Right lobe of liver (tissue), 6 donors: ENCODE results near the gene ANO4. TPM values are rescaled to one million over a fixed set of nuclear protein-coding genes. Genes with fewer than 3 reads are reported as not detected.

Source experiments
- ATAC-seq, 4 donors: fragments of 200-7000 bp; cut with Tn5 transposase; one replicate each; pipeline ENCODE4 v1.9.1; 2020; ENCODE audit warnings: mild to moderate bottlenecking in 4 of 4, moderate library complexity in 4 of 4
- DNase-seq, 3 donors: peaks; one replicate each; pipeline ENCODE4 v3.0.0-alpha.2; 2020
- H3K27ac ChIP-seq, 3 donors: fragments of 200-600 bp; one replicate each; pipeline ENCODE4 v1.8.0; 2022
- H3K27me3 ChIP-seq, 2 donors: fragments of 200-600 bp; one replicate each; pipeline ENCODE4 v1.8.0; 2022
- H3K36me3 ChIP-seq, 4 donors: fragments of 200-600 bp; sonication (generic) in 1 of 4; one replicate each; pipeline versions ENCODE4 v1.5.1 to v1.8.0; 2017 to 2022; ENCODE audit warnings: control low read depth in 1 of 4
- H3K4me1 ChIP-seq, 4 donors: fragments of 200-600 bp; sonication (generic) in 1 of 4; one replicate each; pipeline versions ENCODE4 v1.5.1 to v1.8.0; 2017 to 2022; ENCODE audit warnings: control low read depth in 1 of 4
- H3K4me3 ChIP-seq, 3 donors: fragments of 200-600 bp; one replicate each; pipeline ENCODE4 v1.8.0; 2022
- H3K9me3 ChIP-seq, 4 donors: fragments of 200-600 bp; sonication (generic) in 1 of 4; one replicate each; pipeline versions ENCODE4 v1.5.1 to v1.8.0; 2017 to 2022; ENCODE audit warnings: control low read depth in 1 of 4
- POLR2A ChIP-seq: fragments of 450-650 bp; IDR thresholded peaks from one replicate; pipeline ENCODE4 v1.6.1; 2017; ENCODE audit warnings: antibody characterized with exemption, mild to moderate bottlenecking
- WGBS: methylation state at CpG from one replicate; pipeline ENCODE4 v1.1.6; 2018; ENCODE audit warnings: low coverage, low lambda C conversion rate; ENCODE audit not compliant: insufficient coverage; ENCODE audit errors: missing lambda C conversion rate; 5-methylcytosine and 5-hydroxymethylcytosine counted together
- intact Hi-C, 2 donors: fragments of 100-400 bp; cut with DNase I; formaldehyde crosslinking; loops; one replicate each; pipeline versions ENCODE4 v1.11.2 to v1.14.1; 2022
- total RNA-seq, 6 experiments: library from RNA; depleted of rRNA in 2 of 6; stranded (reverse); fragments of >200 nt in 2 of 6; fragmentation: NEBNext Ultra II Directional in 3 of 6; extraction: Animal tissue kit (Norgen Biotek cat#: 25700) in 3 of 6; gene quantifications; one replicate each; pipeline versions ENCODE4 v1.1.0 to v1.2.4, GENCODE V29; 2016 to 2023
- TF ChIP-seq, protein P1 (sequence below), 4 donors: fragments of 200-600 bp in 3 of 4; fragments of 450-650 bp in 1 of 4; IDR thresholded peaks; one replicate each; pipeline versions ENCODE4 v1.5.1 to v1.8.0; 2016 to 2022; ENCODE audit warnings: antibody characterized with exemption in 4 of 4, mild to moderate bottlenecking in 2 of 4
- donor health status: DM: no; HTN: yes; CAD: no.
- donor health status: DM: no; HTN: no; CAD: no.
- donor health status: DM: no; HTN: no; CAD: no.
- donor health status: DM: no; HTN: yes; CAD: no.
- donor health status: DM: no; HTN: yes; CAD: no.

Gene ANO4
- total RNA-seq, 6 experiments from 2014 or later = 0.13 TPM; not detected in 5

DNA sequence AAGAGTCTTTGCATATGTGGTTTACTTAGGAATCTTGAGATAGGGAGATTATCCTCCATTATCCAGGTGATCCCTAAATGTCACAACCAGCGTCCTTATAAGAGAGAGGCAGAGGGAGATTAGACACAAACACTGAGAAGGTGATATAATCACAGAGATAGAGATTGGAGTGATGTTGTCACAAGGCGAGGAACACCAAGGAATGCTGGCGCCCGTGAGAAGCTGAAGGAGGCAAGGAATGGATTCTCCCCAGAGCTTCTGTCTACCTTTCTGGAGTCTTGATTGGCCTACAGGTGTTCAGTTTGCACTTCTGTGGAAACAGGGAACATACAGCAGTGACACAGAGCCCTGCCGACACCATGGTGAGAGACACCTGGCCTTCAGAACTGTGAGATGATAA is 101.6 kb downstream of the ANO4 start:
- TF ChIP-seq, protein P1, sequence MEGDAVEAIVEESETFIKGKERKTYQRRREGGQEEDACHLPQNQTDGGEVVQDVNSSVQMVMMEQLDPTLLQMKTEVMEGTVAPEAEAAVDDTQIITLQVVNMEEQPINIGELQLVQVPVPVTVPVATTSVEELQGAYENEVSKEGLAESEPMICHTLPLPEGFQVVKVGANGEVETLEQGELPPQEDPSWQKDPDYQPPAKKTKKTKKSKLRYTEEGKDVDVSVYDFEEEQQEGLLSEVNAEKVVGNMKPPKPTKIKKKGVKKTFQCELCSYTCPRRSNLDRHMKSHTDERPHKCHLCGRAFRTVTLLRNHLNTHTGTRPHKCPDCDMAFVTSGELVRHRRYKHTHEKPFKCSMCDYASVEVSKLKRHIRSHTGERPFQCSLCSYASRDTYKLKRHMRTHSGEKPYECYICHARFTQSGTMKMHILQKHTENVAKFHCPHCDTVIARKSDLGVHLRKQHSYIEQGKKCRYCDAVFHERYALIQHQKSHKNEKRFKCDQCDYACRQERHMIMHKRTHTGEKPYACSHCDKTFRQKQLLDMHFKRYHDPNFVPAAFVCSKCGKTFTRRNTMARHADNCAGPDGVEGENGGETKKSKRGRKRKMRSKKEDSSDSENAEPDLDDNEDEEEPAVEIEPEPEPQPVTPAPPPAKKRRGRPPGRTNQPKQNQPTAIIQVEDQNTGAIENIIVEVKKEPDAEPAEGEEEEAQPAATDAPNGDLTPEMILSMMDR (IDR thresholded peaks at IDR 0.05) = no peak
- TF ChIP-seq POLR2A = no peak
- Histone ChIP-seq H3K36me3 (no peaks in the 10 kb centered on the region), H3K4me3 (no peak overlapping the region), H3K9me3 (no peaks in the 10 kb centered on the region), H3K27me3 (no peaks in the 10 kb centered on the region), H3K4me1 (no peaks in the 10 kb centered on the region), H3K27ac (no peak overlapping the region)
- 41% methylated on average over 5 of the region's 5 CpGs for WGBS
- intact Hi-C loops = no loop called here
- ATAC-seq (no peak), DNase-seq (no peak)

DNA sequence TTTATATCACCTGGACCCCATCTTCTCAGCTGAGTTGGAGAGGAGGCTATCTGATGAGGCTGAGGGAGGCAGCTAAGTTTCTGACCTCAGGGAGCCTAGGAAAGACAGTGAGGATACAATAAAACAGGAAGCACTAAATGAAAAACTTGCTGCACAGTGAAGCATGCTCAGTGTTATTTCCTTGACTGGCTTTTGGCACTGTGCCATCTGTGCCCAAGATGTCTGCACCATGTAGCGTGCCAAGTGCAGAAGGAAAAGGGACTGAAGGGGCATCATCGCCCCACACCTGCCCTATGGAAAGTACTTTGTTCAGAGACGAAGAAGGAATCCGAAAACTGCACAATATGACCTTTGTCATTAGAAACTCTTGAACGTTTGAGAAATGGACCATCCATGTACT is 102.7 kb downstream of the ANO4 start:
- Histone ChIP-seq H3K4me1 (no peaks in the 10 kb centered on the region), H3K27ac (no peak overlapping the region), H3K4me3 (no peak overlapping the region), H3K27me3 (no peaks in the 10 kb centered on the region), H3K36me3 (no peaks in the 10 kb centered on the region), H3K9me3 (no peaks in the 10 kb centered on the region)
- intact Hi-C loops = no loop called here
- DNase-seq = no peak
- WGBS = 70% methylated on average over 5 of the region's 5 CpGs
- ATAC-seq = no peak
- no peak for TF ChIP-seq POLR2A
- TF ChIP-seq, protein P1 (IDR thresholded peaks at IDR 0.05) = no peak

DNA sequence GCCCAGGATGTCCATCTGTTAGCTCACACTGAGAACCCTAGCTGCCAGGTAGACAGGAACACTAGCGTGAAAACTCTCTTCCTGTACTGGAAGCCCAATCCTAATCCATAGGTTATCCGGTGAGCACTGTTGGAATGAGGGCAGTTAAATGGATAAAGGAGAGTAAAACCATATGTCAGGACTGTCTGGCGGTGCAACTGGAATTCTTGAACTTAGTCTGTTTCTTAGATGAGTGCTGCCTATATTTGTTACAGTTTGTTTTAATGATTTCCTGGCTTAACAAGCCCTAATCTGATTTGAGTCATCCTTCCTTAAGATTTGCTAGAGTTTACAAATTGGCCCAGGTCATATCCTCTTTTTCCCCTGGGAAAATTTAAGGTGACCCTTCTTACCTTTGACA is 104.7 kb downstream of the ANO4 start:
- intact Hi-C loops = no loop called here
- 67% methylated on average over 1 of the region's 3 CpGs for WGBS
- Histone ChIP-seq H3K4me1 (no peaks in the 10 kb centered on the region), H3K27ac (no peak overlapping the region), H3K9me3 (no peaks in the 10 kb centered on the region), H3K27me3 (no peaks in the 10 kb centered on the region), H3K4me3 (no peak overlapping the region), H3K36me3 (no peaks in the 10 kb centered on the region)
- TF ChIP-seq, protein P1 (IDR thresholded peaks at IDR 0.05) = no peak
- no peak for ATAC-seq
- DNase-seq = no peak

DNA sequence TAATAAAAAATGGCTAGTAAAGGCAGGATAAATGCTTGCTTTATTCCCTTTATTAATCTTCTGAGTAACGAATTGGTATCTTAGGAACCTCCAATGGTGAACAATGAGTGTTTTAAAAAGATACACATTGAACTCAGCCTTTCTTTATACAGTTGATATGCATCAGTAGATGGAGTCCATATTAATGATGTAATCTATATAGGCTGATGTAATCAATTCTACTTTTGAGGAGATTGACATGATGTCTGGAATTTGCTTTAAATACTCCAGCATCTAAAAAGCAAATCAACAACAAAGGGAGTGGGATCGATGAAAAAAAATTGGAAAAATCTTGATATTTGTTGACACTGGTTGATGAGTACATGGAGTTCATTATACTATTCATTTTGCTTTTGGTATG is 106.2 kb downstream of the ANO4 start:
- no peak for DNase-seq
- Histone ChIP-seq H3K4me1 (no peaks in the 10 kb centered on the region), H3K27ac (no peak overlapping the region), H3K9me3 (no peaks in the 10 kb centered on the region), H3K4me3 (no peak overlapping the region), H3K36me3 (no peaks in the 10 kb centered on the region), H3K27me3 (no peaks in the 10 kb centered on the region)
- intact Hi-C loops = no loop called here
- ATAC-seq = no peak
- TF ChIP-seq, protein P1 (IDR thresholded peaks at IDR 0.05) = no peak
- no peak for TF ChIP-seq POLR2A
- WGBS = 65% methylated on average over 2 of the region's 2 CpGs

DNA sequence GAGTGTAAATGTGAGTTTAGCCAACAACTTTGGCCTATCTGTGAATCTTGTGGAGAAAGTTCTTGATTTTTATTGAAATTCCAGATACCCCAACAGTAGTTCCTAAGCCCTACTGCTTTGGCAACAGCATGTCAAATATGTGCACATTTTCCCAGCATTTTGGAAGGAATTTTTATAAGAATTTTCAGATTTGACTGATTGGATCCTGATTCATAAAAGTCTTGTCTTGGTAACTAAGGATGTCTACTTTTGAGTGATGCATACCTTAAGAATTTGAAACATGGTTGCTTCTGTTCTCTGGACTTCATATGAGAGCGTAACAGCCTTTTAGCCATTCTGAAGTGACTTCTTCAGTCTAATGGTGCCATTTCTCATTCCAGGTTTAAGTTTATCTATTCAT is 106.7 kb downstream of the ANO4 start:
- 44% methylated on average over 1 of the region's 1 CpG for WGBS
- no peaks in the 10 kb centered on the region for H3K9me3 ChIP-seq
- H3K27me3 ChIP-seq = no peaks in the 10 kb centered on the region
- DNase-seq (no peak), ATAC-seq (no peak)
- no peaks in the 10 kb centered on the region for H3K4me1 ChIP-seq
- H3K4me3 ChIP-seq = no peak overlapping the region
- intact Hi-C loops = no loop called here
- H3K27ac ChIP-seq = no peak overlapping the region
- TF ChIP-seq, protein P1 (IDR thresholded peaks at IDR 0.05) = no peak
- no peak for TF ChIP-seq POLR2A
- H3K36me3 ChIP-seq = no peaks in the 10 kb centered on the region
